SK-N-SH (cell line): ENCODE measurements around the gene CELA3B. TPM values are rescaled to one million over a fixed set of nuclear protein-coding genes. Genes with fewer than 3 reads are reported as not detected.
"Not testable (repeated sequence)": the region's sequence is repeated elsewhere in the genome, so short reads cannot be mapped to it uniquely, and the experiment has no call there.

Source experiments
- CTCF ChIA-PET: fragments of 300-600, 350-600 bp; formaldehyde crosslinking; extraction: SDS; loops from one replicate; lab custom pipeline; 2021; lab: Yijun Ruan, JAX
- POLR2A ChIA-PET: fragments of 350-600 bp; sonication (Branson Sonifier 250); formaldehyde crosslinking; extraction: SDS; loops from one replicate; lab custom pipeline; 2020; ENCODE audit warnings: antibody characterized with exemption, inconsistent platforms; lab: Yijun Ruan, JAX
- DNase-seq: peaks from one replicate; pipeline ENCODE4 v3.0.0; 2012
- H2AFZ ChIP-seq: fragments of 200-600 bp; sonication (generic); 2 replicates; pipeline ENCODE4 v1.8.1; 2016; ENCODE audit warnings: antibody characterized with exemption, mild to moderate bottlenecking, low read depth
- H3F3A ChIP-seq: fragments of 200-600 bp; sonication (generic); replicated peaks from 2 replicates; pipeline ENCODE3; 2016; ENCODE audit warnings: antibody characterized with exemption, mild to moderate bottlenecking; ENCODE audit not compliant: insufficient read depth
- H3K27ac ChIP-seq, 2 experiments: fragments of 200-500 bp in 1 of 2; fragments of 200-600 bp in 1 of 2; sonication (Bioruptor generic) in 1 of 2; sonication (generic), shearing (Covaris generic) in 1 of 2; 2 replicates each; pipeline versions ENCODE4 v1.5.1 to v1.6.1; 2014 to 2016; ENCODE audit warnings: low read depth in 2 of 2, inconsistent platforms in 1 of 2, low read length in 1 of 2, mild to moderate bottlenecking in 1 of 2, mixed read lengths in 1 of 2
- H3K27me3 ChIP-seq: fragments of 200-600 bp; sonication (generic), shearing (Covaris generic); 2 replicates; pipeline ENCODE4 v1.6.1; 2016; ENCODE audit warnings: mixed run types; ENCODE audit not compliant: insufficient read depth
- H3K36me3 ChIP-seq, 2 experiments: fragments of 200-500 bp in 1 of 2; fragments of 200-600 bp in 1 of 2; sonication (Bioruptor generic) in 1 of 2; sonication (generic) in 1 of 2; replicated peaks in 1 of 2; 2 replicates each; pipeline versions ENCODE3 to v1.5.1; 2014 to 2016; ENCODE audit warnings: low read length in 1 of 2, mild to moderate bottlenecking in 1 of 2; ENCODE audit not compliant: insufficient read depth in 2 of 2, control insufficient read depth in 1 of 2
- H3K4me1 ChIP-seq, 2 experiments: fragments of 200-500 bp in 1 of 2; fragments of 200-600 bp in 1 of 2; sonication (Bioruptor generic) in 1 of 2; sonication (generic), shearing (Covaris generic) in 1 of 2; 2 replicates each; pipeline versions ENCODE4 v1.5.1 to v1.6.1; 2014 to 2016; ENCODE audit warnings: low read depth in 1 of 2, low read length in 1 of 2, mixed run types in 1 of 2; ENCODE audit not compliant: insufficient read depth in 2 of 2, control insufficient read depth in 1 of 2
- H3K4me2 ChIP-seq: fragments of 200-600 bp; sonication (generic), shearing (Covaris generic); 2 replicates; pipeline ENCODE4 v1.6.1; 2017; ENCODE audit warnings: mixed run types
- H3K4me3 ChIP-seq, 2 experiments: fragments of 200-500 bp in 1 of 2; fragments of 200-600 bp in 1 of 2; sonication (Bioruptor generic) in 1 of 2; sonication (generic), shearing (Covaris generic) in 1 of 2; 2 replicates each; pipeline versions ENCODE4 v1.5.1 to v1.8.1; 2014 to 2016; ENCODE audit warnings: low read depth in 2 of 2, inconsistent platforms in 1 of 2, low read length in 1 of 2, mild to moderate bottlenecking in 1 of 2, mixed read lengths in 1 of 2, moderate library complexity in 1 of 2
- H3K79me2 ChIP-seq: fragments of 200-600 bp; sonication (generic); 2 replicates; pipeline ENCODE4 v1.8.1; 2017; ENCODE audit warnings: mild to moderate bottlenecking; ENCODE audit not compliant: insufficient read depth
- H3K9ac ChIP-seq: fragments of 200-600 bp; sonication (generic); 2 replicates; pipeline ENCODE4 v1.6.1; 2017; ENCODE audit warnings: mixed run types
- H3K9me2 ChIP-seq: fragments of 200-600 bp; sonication (generic); 2 replicates; pipeline ENCODE4 v1.6.1; 2017; ENCODE audit warnings: mixed run types
- H3K9me3 ChIP-seq: fragments of 200-600 bp; sonication (generic); 2 replicates; pipeline ENCODE4 v1.6.1; 2017; ENCODE audit warnings: mixed run types, mild to moderate bottlenecking, moderate library complexity
- H4K20me1 ChIP-seq: fragments of 200-600 bp; sonication (generic); 2 replicates; pipeline ENCODE4 v1.6.1; 2017; ENCODE audit warnings: mild to moderate bottlenecking, mixed run types; ENCODE audit not compliant: insufficient read depth
- RAD21 ChIP-seq: IDR thresholded peaks from 2 replicates; pipeline ENCODE4 v1.6.1; 2012; ENCODE audit warnings: mild to moderate bottlenecking, low read length
- WGBS: methylation state at CpG from one replicate; pipeline ENCODE4 v1.1.6; 2017; ENCODE audit warnings: low lambda C conversion rate; 5-methylcytosine and 5-hydroxymethylcytosine counted together
- polyA plus RNA-seq, 3 experiments: library from polyadenylated mRNA; depleted of rRNA; stranded (reverse); fragments of >200 nt; gene quantifications; 2 replicates each; pipeline ENCODE4 v1.2.3, GENCODE V29; 2012
- TF ChIP-seq, protein P1 (sequence below): fragments of 200-600 bp; sonication (generic); IDR thresholded peaks from 2 replicates; pipeline ENCODE4 v1.6.1; 2017; ENCODE audit warnings: antibody characterized with exemption, mild to moderate bottlenecking, moderate library complexity

CELA3B gene
- polyA plus RNA-seq, 1 of the 3 experiments (the other 2 are of a cell fraction) = not detected

DNA sequence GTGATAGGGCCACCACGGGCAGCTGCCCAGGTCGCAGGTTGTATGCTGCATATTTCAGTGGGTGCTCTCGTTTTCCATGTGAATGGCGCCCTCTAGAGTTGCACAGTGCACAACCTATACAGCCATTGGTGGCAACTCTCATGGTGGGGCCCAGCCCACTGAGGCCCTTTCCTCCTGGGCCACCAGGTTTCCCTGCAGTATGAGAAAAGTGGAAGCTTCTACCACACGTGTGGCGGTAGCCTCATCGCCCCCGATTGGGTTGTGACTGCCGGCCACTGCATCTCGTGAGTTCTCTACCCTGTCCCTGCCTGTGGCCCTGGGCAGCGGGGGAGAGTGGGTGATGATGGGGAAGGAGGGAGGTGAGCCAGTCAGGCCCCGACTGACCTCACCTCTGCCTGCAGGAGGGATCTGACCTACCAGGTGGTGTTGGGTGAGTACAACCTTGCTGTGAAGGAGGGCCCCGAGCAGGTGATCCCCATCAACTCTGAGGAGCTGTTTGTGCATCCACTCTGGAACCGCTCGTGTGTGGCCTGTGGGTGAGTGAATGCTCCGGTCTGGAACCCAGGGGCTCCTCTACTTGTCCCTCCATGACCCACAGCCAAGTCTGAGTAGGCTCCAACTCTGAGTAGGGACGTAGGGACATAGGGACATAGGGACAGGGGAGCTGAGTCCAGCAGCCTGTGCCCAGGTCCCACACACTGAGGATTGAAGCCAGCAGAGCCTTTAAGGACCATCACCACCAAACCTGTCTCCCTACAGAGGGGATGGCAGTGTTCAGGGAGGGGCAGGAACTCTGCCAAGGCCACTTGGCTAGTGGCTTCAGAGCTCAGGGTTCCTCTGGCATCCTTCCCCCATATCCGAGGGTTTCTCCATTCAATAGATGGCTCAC is 28.7 kb downstream of the CELA3B start:
- H3K9me3 ChIP-seq, H3K9ac ChIP-seq, DNase-seq, POLR2A ChIA-PET, H3K4me1 ChIP-seq, H3K79me2 ChIP-seq, H3K36me3 ChIP-seq, H3K27me3 ChIP-seq, H3F3A ChIP-seq, H3K27ac ChIP-seq, H3K4me3 ChIP-seq, H3K9me2 ChIP-seq, H4K20me1 ChIP-seq, H2AFZ ChIP-seq, H3K4me2 ChIP-seq: not testable (repeated sequence)
- TF ChIP-seq, protein P1, sequence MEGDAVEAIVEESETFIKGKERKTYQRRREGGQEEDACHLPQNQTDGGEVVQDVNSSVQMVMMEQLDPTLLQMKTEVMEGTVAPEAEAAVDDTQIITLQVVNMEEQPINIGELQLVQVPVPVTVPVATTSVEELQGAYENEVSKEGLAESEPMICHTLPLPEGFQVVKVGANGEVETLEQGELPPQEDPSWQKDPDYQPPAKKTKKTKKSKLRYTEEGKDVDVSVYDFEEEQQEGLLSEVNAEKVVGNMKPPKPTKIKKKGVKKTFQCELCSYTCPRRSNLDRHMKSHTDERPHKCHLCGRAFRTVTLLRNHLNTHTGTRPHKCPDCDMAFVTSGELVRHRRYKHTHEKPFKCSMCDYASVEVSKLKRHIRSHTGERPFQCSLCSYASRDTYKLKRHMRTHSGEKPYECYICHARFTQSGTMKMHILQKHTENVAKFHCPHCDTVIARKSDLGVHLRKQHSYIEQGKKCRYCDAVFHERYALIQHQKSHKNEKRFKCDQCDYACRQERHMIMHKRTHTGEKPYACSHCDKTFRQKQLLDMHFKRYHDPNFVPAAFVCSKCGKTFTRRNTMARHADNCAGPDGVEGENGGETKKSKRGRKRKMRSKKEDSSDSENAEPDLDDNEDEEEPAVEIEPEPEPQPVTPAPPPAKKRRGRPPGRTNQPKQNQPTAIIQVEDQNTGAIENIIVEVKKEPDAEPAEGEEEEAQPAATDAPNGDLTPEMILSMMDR = peak; percentile 49
- TF ChIP-seq RAD21 = peak; percentile 21; the same call in 1 of the 2 replicates
- CTCF ChIA-PET = interaction anchor here (1.0 kb wide), 1 partner anchor 17 kb away, joined by 4 read pairs; no protein-coding TSS in a partner anchor
- WGBS = 63% methylated on average over 15 of the region's 18 CpGs

DNA sequence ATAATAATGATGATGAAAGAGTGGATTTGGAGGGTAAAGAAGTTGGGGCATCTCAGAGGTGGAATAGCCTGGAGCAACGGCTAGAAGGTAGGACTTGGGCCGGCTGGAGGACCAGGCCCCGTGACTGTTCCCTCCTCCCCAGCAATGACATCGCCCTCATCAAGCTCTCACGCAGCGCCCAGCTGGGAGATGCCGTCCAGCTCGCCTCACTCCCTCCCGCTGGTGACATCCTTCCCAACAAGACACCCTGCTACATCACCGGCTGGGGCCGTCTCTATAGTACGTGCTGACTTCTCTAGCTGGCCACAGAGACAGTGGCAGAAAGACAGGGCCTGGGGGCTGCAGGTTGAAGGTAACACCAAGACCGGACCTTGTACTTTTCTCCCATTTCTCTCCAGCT is 29.9 kb downstream of the CELA3B start:
- H3K9me2 ChIP-seq, H2AFZ ChIP-seq, H3K27me3 ChIP-seq, H3F3A ChIP-seq, DNase-seq, H3K9ac ChIP-seq, H3K9me3 ChIP-seq, H4K20me1 ChIP-seq, POLR2A ChIA-PET, H3K36me3 ChIP-seq, H3K4me3 ChIP-seq, H3K79me2 ChIP-seq, H3K27ac ChIP-seq, H3K4me2 ChIP-seq, H3K4me1 ChIP-seq: not testable (repeated sequence)
- 81% methylated on average over 8 of the region's 13 CpGs for whole genome bisulfite sequencing
- CTCF ChIA-PET = interaction anchor here (1.0 kb wide), 1 partner anchor 16 kb away, joined by 3 read pairs; no protein-coding TSS in a partner anchor

DNA sequence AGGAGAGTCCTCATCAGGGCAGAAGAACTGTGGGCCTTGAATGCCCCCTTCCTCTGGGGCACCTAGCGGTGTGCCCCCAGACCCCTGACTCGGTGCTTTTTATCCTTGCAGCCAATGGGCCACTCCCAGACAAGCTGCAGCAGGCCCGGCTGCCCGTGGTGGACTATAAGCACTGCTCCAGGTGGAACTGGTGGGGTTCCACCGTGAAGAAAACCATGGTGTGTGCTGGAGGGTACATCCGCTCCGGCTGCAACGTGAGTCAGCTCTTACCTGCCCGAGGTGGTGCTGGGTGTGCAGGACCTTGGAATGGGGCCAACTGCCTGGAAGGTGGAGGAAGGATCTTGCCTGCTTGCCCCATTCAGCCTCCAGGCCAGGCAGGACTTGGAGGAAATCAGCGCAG is 30.4 kb downstream of the CELA3B start:
- H2AFZ ChIP-seq, H3K9me3 ChIP-seq, H3K4me3 ChIP-seq, H3K4me2 ChIP-seq, H3F3A ChIP-seq, H3K36me3 ChIP-seq, DNase-seq, H4K20me1 ChIP-seq, H3K79me2 ChIP-seq, H3K9me2 ChIP-seq, H3K9ac ChIP-seq, POLR2A ChIA-PET, H3K4me1 ChIP-seq, H3K27me3 ChIP-seq, H3K27ac ChIP-seq: not testable (repeated sequence)
- 56% methylated on average over 6 of the region's 10 CpGs for WGBS
- CTCF ChIA-PET = interaction anchor here (1.0 kb wide), 1 partner anchor 15 kb away, joined by 3 read pairs; no protein-coding TSS in a partner anchor

DNA sequence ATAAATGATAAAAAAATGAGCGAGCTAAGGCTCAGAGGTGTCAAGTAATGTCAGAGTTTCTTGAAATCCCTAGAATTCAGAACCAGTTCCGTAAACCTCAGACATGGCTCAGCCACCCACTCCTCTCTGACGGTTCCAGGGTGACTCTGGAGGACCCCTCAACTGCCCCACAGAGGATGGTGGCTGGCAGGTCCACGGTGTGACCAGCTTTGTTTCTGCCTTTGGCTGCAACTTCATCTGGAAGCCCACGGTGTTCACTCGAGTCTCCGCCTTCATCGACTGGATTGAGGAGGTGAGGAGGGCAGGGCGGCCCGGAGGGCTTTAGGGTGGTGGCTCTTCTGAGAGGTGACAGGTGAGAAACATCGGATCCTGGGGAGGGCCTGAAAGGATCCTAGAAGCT is 32.7 kb downstream of the CELA3B start:
- DNase-seq, POLR2A ChIA-PET, H3K9me2 ChIP-seq, H3K27ac ChIP-seq, H3K4me3 ChIP-seq, H2AFZ ChIP-seq, H3K36me3 ChIP-seq, H3F3A ChIP-seq, H3K4me2 ChIP-seq, H3K27me3 ChIP-seq, H3K4me1 ChIP-seq, H3K79me2 ChIP-seq, H3K9me3 ChIP-seq, H4K20me1 ChIP-seq, H3K9ac ChIP-seq: not testable (repeated sequence)
- 82% methylated on average over 3 of the region's 11 CpGs for WGBS
- CTCF ChIA-PET = interaction anchor here (1.7 kb wide), 1 partner anchor 14 kb away, joined by 9 read pairs; no protein-coding TSS in a partner anchor

DNA sequence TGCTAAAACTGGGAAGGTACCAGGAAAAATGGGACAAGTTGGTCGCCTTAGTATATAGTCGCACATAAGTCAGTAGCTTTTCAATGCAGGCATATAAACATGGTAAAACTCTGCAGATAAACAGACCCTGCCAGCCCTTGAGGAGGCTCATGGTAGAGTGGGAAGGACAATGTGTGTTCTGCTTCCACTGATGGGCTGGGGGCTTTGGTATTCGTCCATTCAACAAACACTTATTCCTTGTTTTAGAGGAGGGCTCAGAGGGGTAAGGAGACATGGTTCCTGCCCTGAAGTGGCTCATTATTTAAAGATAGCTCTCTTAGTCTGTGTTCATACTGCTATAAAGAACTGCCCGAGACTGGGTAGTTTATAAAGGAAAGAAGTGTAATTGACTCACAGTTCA is 35.9 kb downstream of the CELA3B start:
- DNase-seq, CTCF ChIA-PET: not testable (repeated sequence)

More for the DNA sequence above, 35.9 kb downstream of the CELA3B start:
- H3K9me2 ChIP-seq, H3K79me2 ChIP-seq, H3K4me3 ChIP-seq, H3K36me3 ChIP-seq, H4K20me1 ChIP-seq, H3K27me3 ChIP-seq, H3K9ac ChIP-seq, H3K4me2 ChIP-seq, H3K4me1 ChIP-seq, H3K9me3 ChIP-seq, H3F3A ChIP-seq, H3K27ac ChIP-seq, H2AFZ ChIP-seq, POLR2A ChIA-PET: not testable (repeated sequence)
- WGBS = 52% methylated on average over 4 of the region's 4 CpGs
